ENCODE measurements around the gene TTC9B.

Gene TTC9B

GRCh38 chr19:40210889-40211288, 7.3 kb downstream of the TTC9B start:
- intact Hi-C loops (cut with DNase I; ENCODE audit: low total_unique reads), result no loop called here
- H3K36me3 ChIP-seq, result peaks cover 34 to 71% (median 38%) of the 10 kb centered on the region in 3 donors

DNA sequence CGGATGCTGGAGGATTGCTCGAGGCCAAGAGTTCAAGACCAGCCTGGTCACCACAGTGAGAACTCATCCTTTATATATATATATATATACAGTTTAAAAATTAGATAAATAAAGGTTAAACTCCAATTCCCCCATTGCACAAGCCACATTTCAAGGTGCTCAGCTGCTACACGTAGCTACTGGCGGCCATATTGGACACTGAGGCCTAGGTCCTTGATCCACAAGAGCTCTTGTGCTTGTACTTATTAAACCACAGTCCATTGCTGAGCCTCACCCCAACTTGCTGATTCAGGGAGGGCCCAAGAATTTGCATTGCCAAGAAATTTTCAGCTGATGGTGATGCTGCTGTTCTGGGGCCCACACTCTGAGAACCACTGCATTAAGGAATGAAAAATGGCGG, 9.6 kb downstream of the TTC9B start:
- intact Hi-C loops (cut with DNase I; ENCODE audit: low total_unique reads), result no loop called here
- Histone ChIP-seq H3K9me3 (no peaks in the 10 kb centered on the region), H3K4me3 (no peak overlapping the region), H3K36me3 (peaks cover 51 to 86% (median 61%) of the 10 kb centered on the region in 3 donors), H3K27ac (no peak overlapping the region), H3K27me3 (no peaks in the 10 kb centered on the region), H3K4me1 (no peaks in the 10 kb centered on the region)
- TF ChIP-seq, protein P1, sequence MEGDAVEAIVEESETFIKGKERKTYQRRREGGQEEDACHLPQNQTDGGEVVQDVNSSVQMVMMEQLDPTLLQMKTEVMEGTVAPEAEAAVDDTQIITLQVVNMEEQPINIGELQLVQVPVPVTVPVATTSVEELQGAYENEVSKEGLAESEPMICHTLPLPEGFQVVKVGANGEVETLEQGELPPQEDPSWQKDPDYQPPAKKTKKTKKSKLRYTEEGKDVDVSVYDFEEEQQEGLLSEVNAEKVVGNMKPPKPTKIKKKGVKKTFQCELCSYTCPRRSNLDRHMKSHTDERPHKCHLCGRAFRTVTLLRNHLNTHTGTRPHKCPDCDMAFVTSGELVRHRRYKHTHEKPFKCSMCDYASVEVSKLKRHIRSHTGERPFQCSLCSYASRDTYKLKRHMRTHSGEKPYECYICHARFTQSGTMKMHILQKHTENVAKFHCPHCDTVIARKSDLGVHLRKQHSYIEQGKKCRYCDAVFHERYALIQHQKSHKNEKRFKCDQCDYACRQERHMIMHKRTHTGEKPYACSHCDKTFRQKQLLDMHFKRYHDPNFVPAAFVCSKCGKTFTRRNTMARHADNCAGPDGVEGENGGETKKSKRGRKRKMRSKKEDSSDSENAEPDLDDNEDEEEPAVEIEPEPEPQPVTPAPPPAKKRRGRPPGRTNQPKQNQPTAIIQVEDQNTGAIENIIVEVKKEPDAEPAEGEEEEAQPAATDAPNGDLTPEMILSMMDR (IDR thresholded peaks at IDR 0.05), result no peak
- DNase-seq, result no peak

More at GRCh38 chr19:40210889-40211288, 7.3 kb downstream of the TTC9B start:
- no peak overlapping the region for H3K4me3 ChIP-seq
- H3K27ac ChIP-seq, result no peak overlapping the region
- H3K9me3 ChIP-seq, result no peaks in the 10 kb centered on the region
- no peaks in the 10 kb centered on the region for H3K4me1 ChIP-seq
- TF ChIP-seq, protein P1 (IDR thresholded peaks at IDR 0.05), result no peak
- DNase-seq, result no peak
- peaks cover 0 to under 1% of the 10 kb centered on the region in 2 donors for H3K27me3 ChIP-seq

DNA sequence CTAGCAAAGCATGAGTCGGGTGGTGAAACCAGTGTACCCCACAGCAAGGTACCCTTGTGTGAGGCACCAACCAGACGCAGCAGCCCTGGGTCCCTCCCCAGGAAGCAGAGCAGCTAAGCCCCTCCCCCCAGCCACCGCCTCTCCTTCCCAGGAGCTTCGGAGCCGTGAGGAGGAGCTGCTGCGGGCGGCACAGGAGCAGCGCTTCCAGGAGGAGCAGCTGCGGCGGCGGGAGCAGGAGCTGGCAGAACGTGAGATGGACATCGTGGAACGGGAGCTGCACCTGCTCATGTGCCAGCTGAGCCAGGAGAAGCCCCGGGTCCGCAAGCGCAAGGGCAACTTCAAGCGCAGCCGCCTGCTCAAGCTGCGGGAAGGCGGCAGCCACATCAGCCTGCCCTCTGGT, 12.4 kb downstream of the TTC9B start:
- no peaks in the 10 kb centered on the region for H3K4me1 ChIP-seq
- TF ChIP-seq, protein P1 (IDR thresholded peaks at IDR 0.05), result no peak
- DNase-seq, result no peak
- intact Hi-C loops (cut with DNase I; ENCODE audit: low total_unique reads), result no loop called here
- no peak overlapping the region for H3K27ac ChIP-seq
- no peak overlapping the region for H3K4me3 ChIP-seq
- H3K9me3 ChIP-seq, result no peaks in the 10 kb centered on the region
- no peaks in the 10 kb centered on the region for H3K27me3 ChIP-seq
- peaks cover 54 to 83% (median 66%) of the 10 kb centered on the region in 3 donors for H3K36me3 ChIP-seq

GRCh38 chr19:40204381-40204780, 13.8 kb downstream of the TTC9B start:
- Histone ChIP-seq H3K27me3 (no peaks in the 10 kb centered on the region), H3K36me3 (peaks cover 40 to 81% (median 52%) of the 10 kb centered on the region in 3 donors), H3K4me3 (no peak overlapping the region), H3K9me3 (no peaks in the 10 kb centered on the region), H3K4me1 (no peaks in the 10 kb centered on the region), H3K27ac (no peak overlapping the region)
- no peak for DNase-seq
- intact Hi-C loops (cut with DNase I; ENCODE audit: low total_unique reads), result no loop called here
- TF ChIP-seq, protein P1 (IDR thresholded peaks at IDR 0.05), result no peak

DNA sequence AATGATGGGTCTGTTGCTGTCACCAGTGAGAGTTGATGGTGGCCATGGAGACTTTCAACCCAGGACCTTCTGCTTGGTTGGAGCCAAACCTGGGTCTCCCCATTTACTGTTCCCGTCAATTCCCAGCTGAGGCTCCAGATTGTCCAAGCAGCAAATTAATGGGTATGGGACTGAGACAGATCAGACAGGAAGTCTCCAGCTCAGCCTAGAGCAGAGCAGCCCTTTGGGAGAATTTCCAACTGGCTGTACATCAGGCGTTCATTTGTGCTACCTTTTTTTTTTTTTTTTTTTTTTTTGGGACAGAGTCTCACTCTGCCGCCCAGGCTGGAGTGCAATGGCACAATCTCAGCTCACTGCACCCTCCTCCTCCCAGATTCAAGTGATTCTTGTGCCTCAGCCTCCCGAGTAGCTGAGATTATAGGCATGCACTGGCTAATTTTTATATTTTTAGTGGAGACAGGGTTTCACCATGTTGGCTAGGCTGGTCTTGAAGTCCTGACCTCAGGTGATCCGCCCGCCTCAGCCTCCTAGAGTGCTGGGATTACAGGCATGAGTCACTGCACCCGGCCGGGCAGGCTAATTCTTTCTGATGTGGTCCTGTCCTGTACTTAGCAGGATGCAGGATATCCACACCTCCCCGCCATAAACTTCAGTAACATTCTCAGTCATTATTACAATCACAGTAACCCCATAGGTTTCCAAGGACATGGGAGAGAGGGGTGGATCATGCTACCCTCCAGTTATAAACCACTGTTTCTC, 17.7 kb downstream of the TTC9B start:
- H3K4me3 ChIP-seq, result no peak overlapping the region
- no peak overlapping the region for H3K27ac ChIP-seq
- H3K4me1 ChIP-seq, result no peaks in the 10 kb centered on the region
- H3K27me3 ChIP-seq, result no peaks in the 10 kb centered on the region
- intact Hi-C loops (cut with DNase I; ENCODE audit: low total_unique reads), result no loop called here
- DNase-seq, result no peak
- no peaks in the 10 kb centered on the region for H3K9me3 ChIP-seq
- peaks cover 23 to 69% (median 45%) of the 10 kb centered on the region in 3 donors for H3K36me3 ChIP-seq
- TF ChIP-seq, protein P1 (IDR thresholded peaks at IDR 0.05), result no peak
